HS-27A (cell line): Measurements from ENCODE around the gene SLX4.

Experiments
- DNase-seq: peaks from one replicate; pipeline ENCODE4 v3.0.0-alpha.2; 2012; ENCODE audit warnings: low read depth, missing footprints

The SLX4 gene

DNA sequence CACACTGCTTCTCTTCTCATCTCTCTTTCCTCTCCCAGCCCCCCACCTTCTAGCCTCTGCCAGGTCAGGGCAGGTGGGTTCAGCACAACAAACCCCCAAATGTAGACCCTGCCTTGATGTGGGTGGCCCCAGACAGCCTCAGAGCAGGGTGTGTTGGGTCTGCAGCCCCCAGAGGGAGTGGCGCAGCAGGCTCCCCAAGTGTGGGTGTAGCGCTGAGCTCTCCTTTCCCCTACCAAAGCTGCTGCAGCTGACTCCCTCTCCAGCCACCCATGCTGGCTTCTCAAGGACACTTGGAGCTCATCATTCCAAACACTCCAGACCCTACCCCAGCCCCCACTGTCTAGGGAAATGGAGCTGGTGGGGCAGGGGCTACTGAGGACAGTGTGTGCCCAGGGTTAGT is 61.5 kb downstream of the SLX4 start:
- no peak for DNase-seq

DNA sequence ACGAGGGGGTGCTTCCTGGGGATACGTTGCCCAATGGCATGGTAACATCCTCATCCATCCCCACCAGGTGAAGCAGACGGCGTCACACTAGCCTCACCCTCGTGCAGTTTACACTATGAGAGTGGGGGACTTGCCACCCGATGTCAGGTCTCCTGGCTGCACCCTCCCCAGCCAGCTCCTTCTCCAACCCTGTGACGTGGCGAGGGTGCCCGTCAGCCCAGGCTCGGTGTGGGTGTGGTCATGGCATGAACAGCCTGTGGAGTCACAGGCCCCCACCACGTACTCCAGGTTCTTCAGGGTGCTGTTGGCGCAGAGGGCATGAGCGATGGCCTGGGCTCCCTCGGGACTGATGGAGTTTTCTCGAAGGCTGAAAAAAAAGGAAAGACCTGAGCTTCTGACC is 62.5 kb downstream of the SLX4 start:
- no peak for DNase-seq

DNA sequence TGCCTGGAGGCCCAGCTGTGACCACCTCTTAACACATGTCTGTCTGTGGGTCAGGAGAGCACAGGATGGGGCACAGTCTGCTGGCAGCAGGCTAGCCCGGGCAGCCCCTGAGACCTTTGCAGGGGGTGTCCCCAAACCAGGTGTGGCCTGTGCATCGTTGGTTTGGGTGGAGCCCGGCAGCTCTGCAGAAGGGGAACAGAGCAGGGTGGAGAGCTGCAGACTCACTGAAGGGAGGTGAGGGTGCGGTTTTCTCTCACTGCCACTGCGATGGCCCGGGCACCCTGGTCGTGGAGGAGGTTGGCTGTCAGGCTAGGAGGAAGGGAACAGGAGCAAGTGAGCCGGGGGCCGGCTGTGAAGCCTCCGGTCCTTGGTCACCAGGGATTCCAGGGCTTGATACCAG is 63.0 kb downstream of the SLX4 start:
- DNase-seq = no peak

DNA sequence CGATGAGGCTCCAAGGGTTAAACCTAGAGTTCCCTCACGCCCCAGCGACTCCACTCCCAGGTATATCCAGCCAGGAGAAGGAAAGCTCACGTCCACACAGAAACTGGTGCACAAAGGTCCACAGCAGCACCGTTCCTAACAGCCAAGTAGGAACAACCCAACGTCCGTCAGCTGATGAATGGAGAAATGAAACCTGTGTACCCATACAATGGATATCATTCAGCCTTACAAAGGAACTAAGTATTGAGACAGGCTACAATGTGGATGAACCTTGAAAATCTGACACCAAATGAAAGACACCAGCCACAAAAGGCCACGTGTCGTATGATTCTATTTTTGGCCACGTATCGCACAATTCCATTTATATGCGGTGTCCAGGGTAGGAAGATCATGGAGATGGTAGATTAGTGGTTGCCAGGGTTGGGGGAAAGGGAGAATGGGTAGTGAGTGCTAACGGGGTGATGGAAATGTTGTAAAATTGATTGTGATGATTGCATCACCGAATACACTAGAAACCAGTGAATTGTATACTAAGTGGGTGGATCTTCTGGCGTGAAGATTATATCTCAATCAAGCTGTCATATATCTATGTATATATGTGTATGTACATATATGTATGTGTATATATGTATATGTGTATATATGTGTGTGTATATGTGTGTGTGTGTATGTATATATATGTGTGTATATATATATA is 64.3 kb downstream of the SLX4 start:
- DNase-seq = no peak

DNA sequence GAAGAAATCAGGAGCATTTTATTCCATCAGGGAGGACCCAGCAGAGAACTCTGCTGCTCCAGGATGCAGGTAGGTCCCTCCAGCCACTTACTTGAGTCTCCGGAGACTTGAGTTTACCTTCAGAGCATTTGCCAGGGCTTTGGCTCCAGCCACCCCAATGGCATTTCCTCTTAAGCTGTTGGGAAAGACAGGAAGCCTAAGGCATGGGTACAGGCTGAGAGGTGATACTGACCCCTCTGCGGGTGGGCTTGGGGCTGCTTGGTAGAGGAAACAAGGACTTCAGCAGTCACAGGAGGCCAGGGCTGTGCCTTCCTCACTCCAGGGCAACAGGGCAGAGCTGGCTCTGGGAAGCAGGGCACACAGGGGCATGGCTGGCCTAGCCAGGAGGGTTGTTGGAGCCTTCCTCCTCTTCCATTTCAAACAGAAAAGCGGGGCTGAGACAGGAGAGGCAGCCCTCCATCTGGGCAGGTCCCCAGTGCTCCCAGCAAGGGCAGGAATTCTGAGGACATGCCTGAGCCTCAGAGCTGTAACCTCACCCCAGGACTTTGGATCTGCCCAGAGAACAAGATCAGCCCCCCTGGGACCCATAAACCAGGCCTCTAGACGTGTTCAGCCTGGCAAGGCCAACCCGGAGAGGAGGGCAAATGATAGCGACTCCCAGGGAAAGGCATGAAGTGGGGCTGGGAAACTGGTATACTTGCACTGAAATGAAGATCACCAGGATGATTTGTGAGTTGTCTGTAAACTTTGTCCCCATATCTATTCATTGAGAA is 68.6 kb downstream of the SLX4 start:
- DNase-seq = no peak

DNA sequence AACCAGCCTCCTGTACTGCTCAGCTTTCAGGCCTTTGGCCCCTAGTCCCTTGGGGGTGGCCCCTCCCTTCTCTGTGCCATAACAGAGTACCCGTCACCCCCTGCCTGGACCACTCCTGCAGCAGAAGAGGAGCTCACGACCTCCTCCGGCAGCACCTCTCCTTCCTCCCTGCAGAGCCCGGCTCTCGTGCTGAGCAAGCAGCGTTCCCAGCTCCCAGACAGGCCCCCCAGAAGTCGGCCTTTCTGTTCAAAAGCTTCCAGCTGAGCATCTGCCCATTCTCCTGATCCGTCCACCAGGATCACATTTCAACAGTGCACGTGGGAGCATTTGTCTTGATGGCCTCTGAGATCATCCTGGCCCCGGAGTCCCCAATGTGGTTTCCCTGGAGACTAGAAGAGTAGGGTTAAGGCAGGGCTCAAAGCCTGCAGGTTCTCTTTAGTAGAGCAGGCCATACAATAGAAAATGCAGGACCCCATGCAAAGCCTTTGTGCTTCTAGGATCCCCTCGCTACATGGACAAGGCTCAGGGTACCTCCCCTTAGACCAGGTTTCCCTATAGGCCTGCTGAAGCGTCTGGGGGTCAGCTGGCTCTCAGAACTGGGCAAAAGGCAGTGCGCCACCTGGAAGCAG is 69.8 kb downstream of the SLX4 start:
- no peak for DNase-seq

DNA sequence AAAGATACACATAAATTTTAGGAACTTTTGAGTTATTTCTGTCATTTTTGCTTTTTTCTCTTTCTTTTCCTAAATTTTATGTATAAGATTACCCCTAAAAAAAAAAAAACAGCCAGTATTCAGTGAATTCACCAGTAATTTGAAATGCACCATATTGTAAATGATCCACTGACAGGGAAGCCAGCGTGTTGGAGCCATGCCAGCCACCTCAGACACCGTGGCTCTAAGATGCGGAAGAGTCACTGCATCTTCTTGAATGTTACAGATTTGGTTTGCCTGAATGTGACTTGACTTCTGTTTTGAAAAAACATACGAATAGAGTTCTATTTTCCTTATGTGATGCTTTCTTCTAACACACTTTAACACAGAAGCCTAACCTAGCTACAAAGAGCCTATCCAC is 73.2 kb downstream of the SLX4 start:
- no peak for DNase-seq

DNA sequence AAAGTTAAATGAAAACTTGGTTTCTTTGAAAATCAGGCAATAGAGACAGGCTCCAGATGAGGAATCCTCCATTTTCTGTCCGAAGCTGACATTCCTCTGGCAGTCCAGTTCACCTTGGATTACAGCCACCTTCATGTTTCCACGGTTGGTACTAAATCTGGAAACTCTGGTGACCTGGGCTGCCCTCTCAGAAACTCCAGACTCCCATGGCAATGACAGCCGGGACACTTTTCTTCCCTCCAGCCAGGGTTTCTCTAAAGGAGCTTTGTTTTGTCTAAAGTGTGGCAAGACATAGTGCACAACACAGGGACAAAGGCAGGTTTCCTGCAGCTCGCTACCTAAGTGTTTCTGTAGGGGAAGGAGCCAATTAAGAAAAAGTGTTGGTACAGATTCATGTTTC is 74.6 kb downstream of the SLX4 start:
- DNase-seq = no peak

DNA sequence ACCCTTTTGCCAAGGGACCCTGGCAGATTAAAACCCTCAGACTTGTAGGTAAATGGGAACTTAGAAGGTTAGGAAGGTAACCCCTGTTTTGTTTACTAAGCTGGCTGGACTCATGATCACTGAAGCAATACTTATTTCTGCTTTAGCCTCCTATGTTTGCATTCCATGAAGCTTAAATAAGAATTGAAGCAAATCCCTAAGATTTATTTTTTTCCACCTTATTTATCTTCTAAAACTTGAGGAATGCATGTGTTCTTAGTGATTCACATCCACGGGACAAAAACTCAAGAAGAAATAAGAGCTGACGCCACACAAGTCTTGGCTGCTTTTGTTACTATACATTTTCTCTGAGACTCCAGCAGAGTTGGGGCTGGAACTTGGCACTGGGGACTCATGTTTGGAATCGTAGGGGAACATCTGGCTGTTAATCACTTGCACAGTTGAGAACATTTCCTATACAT is 75.1 kb downstream of the SLX4 start:
- DNase-seq = no peak

DNA sequence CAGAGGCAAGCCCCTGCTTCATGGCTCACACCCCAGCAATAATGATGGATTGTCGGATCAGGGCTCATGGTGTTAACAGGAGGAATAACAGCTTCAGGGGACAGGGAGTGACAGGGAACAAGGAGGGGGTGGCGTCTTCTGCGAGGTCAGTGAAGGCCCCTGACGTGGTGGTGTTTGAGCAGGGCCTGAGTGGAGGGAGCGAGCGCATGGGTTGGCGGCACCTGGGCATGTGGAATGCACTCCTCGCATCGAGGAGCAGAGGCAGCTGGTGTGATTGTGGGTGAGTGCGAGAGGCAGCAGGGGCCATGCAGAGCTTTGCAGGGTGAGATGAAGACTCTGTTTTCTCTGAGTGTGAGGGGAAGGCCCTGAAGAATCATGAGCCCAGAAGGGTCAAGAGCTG is 77.3 kb downstream of the SLX4 start:
- no peak for DNase-seq

DNA sequence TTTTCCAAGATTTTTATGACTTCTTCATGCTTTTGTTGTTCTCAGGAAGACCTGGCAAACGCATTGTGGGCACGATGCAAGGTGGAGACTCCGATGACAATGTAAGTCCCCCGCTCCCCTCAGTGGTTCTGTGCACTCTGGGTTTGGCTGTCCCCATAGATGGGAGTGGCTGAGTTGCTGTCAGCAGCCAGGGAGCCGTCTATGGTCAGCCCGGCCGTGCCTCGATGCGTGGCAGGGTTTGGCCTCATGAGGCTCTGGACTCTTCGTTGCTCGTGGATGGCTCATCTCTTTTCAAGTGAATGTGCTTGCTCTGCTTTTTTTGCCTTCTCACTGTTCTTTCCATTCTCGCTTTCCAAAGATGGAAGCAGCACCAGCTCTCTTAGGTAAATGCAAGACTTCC is 78.7 kb downstream of the SLX4 start:
- DNase-seq = no peak
